ENCODE results near the gene LCP2. TPM values are rescaled to one million over a fixed set of nuclear protein-coding genes. Genes with fewer than 3 reads are reported as not detected.

LCP2 gene
- total and polyA plus RNA-seq, 2 of the 4 experiments (the other 2 are of a cell fraction), result not detected

DNA sequence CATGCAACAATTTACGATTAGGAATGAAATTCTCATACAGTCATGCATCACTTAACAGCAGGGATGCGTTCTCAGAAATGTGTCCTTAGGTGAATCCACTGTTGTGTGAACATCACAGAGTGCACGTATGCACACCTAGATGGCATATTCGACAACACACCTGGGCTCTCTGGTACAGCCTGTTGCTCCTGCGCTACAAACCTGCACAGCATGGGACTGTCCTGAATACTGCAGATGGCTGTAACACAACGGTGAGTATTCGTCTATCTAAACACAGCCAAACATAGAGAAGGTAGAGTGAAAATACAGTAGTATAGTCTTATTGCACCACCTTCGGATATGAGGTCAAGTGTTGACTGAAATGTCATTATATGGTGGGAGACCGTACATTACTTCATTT lies 44.0 kb upstream of the LCP2 start:
- no TSS peak for BruUV-seq (replicated peaks)
- Histone ChIP-seq H4K8ac (ENCODE audit: low read depth in 2 of 2, low read length in 2 of 2) (no peak overlapping the region), H2AFZ (replicated peaks; ENCODE audit: low read length, poor library complexity) (no peak overlapping the region), H3K9me1 (ENCODE audit: insufficient read depth, low read length) (no peaks in the 10 kb centered on the region), H2BK15ac (ENCODE audit: low read depth, low read length) (no peak overlapping the region), H2BK5ac (ENCODE audit: low read depth, low read length, poor library complexity, severe bottlenecking) (no peak overlapping the region), H3K27me3 (ENCODE audit: control insufficient read depth, insufficient read depth, low read length) (no peaks in the 10 kb centered on the region), H3K9me3 (ENCODE audit: control insufficient read depth, insufficient read depth, low read length) (no peaks in the 10 kb centered on the region), H3K18ac (ENCODE audit: low read depth, low read length) (no peak overlapping the region), H3K4ac (ENCODE audit: low read depth, low read length) (no peak overlapping the region), H4K5ac (ENCODE audit: low read depth, low read length) (no peak overlapping the region), H2AK9ac (replicated peaks; ENCODE audit: low read depth, low read length, poor library complexity) (no peak overlapping the region), H4K91ac (ENCODE audit: insufficient read depth, low read depth, low read length) (no peak overlapping the region), H3K9ac (ENCODE audit: low read depth, low read length) (no peak overlapping the region), H4K20me1 (ENCODE audit: insufficient read depth, low read length) (no peaks in the 10 kb centered on the region), H3K27ac (ENCODE audit: insufficient read depth, low read length) (no peak overlapping the region), H3K4me2 (ENCODE audit: low read depth, low read length) (no peak overlapping the region), H3K79me1 (ENCODE audit: low read depth in 1 of 2, low read length in 2 of 2) (no peaks in the 10 kb centered on the region), H3K36me3 (ENCODE audit: control insufficient read depth, insufficient read depth, low read length) (no peaks in the 10 kb centered on the region), H2BK120ac (ENCODE audit: low read depth, low read length) (no peak overlapping the region), H2BK20ac (ENCODE audit: low read depth, low read length) (no peak overlapping the region), H3K4me3 (ENCODE audit: insufficient read depth, low read depth, low read length) (no peak overlapping the region), H2AK5ac (ENCODE audit: low read depth, low read length) (no peak overlapping the region), H3K4me1 (ENCODE audit: control insufficient read depth, insufficient read depth, low read length) (no peaks in the 10 kb centered on the region), H3K56ac (ENCODE audit: extremely low read depth, insufficient read depth, low read length) (no peak overlapping the region), H3K14ac (replicated peaks; ENCODE audit: low read depth, low read length) (no peak overlapping the region), H3K23ac (ENCODE audit: low read depth, low read length) (no peak overlapping the region)
- WGBS, 2 experiments (ENCODE audit: extremely low coverage in 2 of 2, insufficient read length in 1 of 2), result 57% methylated on average over 2 of the region's 9 CpGs; no CpG with 5 or more reads in 1 of the 2 experiments
- in situ Hi-C loops (cut with MboI; ENCODE audit: low sequenced_read_pairs) (no loop called here), dilution Hi-C loops (cut with HindIII; ENCODE audit: low sequenced_read_pairs, unreplicated experiment) (no loop called here), intact Hi-C loops (cut with micrococcal nuclease) (no loop called here)
- ATAC-seq (ENCODE audit: low read depth), result no peak
- DNase-seq, result no peak
- POLR2A ChIA-PET (ENCODE audit: unreplicated experiment), result no interaction called here
- TF ChIP-seq USF2 (IDR thresholded peaks at IDR 0.05; ENCODE audit: low read depth, low read length) (no peak), CHD1 (IDR thresholded peaks at IDR 0.05; ENCODE audit: low read depth, low read length) (no peak), RAD21 (IDR thresholded peaks at IDR 0.05; ENCODE audit: low read length) (no peak), MXI1 (IDR thresholded peaks at IDR 0.05; ENCODE audit: borderline replicate concordance, low read depth, low read length) (no peak), BHLHE40 (IDR thresholded peaks at IDR 0.05; ENCODE audit: low read depth, low read length) (no peak), CEBPB (IDR thresholded peaks at IDR 0.05; ENCODE audit: low read depth, low read length) (no peak), NFE2L2 (IDR thresholded peaks at IDR 0.05; ENCODE audit: low read depth, low read length) (no peak), MAFK (IDR thresholded peaks at IDR 0.05; ENCODE audit: low read depth, low read length) (no peak), MAZ (IDR thresholded peaks at IDR 0.05; ENCODE audit: borderline replicate concordance, low read depth, low read length) (no peak), FOS (IDR thresholded peaks at IDR 0.05; ENCODE audit: low read depth, low read length) (no peak), POLR2A (IDR thresholded peaks at IDR 0.05; ENCODE audit: low read depth, low read length) (no peak), RFX5 (IDR thresholded peaks at IDR 0.05; ENCODE audit: low read depth, low read length) (no peak), SMC3 (IDR thresholded peaks at IDR 0.05; ENCODE audit: low read depth, low read length) (no peak), RCOR1 (IDR thresholded peaks at IDR 0.05; ENCODE audit: insufficient replicate concordance, low read length) (no peak)
- TF ChIP-seq, protein P1, sequence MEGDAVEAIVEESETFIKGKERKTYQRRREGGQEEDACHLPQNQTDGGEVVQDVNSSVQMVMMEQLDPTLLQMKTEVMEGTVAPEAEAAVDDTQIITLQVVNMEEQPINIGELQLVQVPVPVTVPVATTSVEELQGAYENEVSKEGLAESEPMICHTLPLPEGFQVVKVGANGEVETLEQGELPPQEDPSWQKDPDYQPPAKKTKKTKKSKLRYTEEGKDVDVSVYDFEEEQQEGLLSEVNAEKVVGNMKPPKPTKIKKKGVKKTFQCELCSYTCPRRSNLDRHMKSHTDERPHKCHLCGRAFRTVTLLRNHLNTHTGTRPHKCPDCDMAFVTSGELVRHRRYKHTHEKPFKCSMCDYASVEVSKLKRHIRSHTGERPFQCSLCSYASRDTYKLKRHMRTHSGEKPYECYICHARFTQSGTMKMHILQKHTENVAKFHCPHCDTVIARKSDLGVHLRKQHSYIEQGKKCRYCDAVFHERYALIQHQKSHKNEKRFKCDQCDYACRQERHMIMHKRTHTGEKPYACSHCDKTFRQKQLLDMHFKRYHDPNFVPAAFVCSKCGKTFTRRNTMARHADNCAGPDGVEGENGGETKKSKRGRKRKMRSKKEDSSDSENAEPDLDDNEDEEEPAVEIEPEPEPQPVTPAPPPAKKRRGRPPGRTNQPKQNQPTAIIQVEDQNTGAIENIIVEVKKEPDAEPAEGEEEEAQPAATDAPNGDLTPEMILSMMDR (conservative IDR thresholded peaks at IDR 0.05; ENCODE audit: low read depth, low read length), result no peak
- TF ChIP-seq, protein P2, sequence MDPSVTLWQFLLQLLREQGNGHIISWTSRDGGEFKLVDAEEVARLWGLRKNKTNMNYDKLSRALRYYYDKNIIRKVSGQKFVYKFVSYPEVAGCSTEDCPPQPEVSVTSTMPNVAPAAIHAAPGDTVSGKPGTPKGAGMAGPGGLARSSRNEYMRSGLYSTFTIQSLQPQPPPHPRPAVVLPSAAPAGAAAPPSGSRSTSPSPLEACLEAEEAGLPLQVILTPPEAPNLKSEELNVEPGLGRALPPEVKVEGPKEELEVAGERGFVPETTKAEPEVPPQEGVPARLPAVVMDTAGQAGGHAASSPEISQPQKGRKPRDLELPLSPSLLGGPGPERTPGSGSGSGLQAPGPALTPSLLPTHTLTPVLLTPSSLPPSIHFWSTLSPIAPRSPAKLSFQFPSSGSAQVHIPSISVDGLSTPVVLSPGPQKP (IDR thresholded peaks at IDR 0.05; ENCODE audit: borderline replicate concordance, low read depth, low read length), result no peak
- CTCF ChIA-PET, result no interaction called here
